MCF 10A (cell line): Measurements from ENCODE around the gene ANKHD1. TPM values are rescaled to one million over a fixed set of nuclear protein-coding genes. Genes with fewer than 3 reads are reported as not detected.
A peak's percentile ranks its signal among the peaks of the same experiment; 100 is the strongest.
"Not testable (repeated sequence)": the region's sequence is repeated elsewhere in the genome, so short reads cannot be mapped to it uniquely, and the experiment has no call there.

Source experiments
- BruUV-seq: library from RNA; stranded (reverse); fragments of 400-500 nt; replicated peaks from 2 replicates; lab custom pipeline; 2021; lab: Mats Ljungman, UMichigan
- CTCF ChIA-PET: fragments of 300-600 bp; sonication (Branson Sonifier 250); formaldehyde crosslinking; extraction: SDS; loops from one replicate; lab custom pipeline; 2021; ENCODE audit warnings: antibody characterized with exemption, inconsistent platforms; lab: Yijun Ruan, JAX
- POLR2A ChIA-PET: fragments of 300-600, 350-650 bp; sonication (Branson Sonifier 250); formaldehyde crosslinking; extraction: SDS; loops from one replicate; lab custom pipeline; 2020; ENCODE audit warnings: antibody characterized with exemption, inconsistent platforms; lab: Yijun Ruan, JAX
- DNase-seq: peaks from one replicate; pipeline ENCODE4 v3.0.0-alpha.2; 2018; ENCODE audit not compliant: unreplicated experiment
- H3K27ac Mint-ChIP-seq: one replicate; pipeline ENCODE4 v1.8.0; 2022; ENCODE audit warnings: mild to moderate bottlenecking, low read depth, mixed read lengths; ENCODE audit not compliant: unreplicated experiment
- H3K27me3 Mint-ChIP-seq: one replicate; pipeline ENCODE4 v1.8.0; 2022; ENCODE audit warnings: mixed read lengths; ENCODE audit not compliant: insufficient read depth, unreplicated experiment
- H3K36me3 Mint-ChIP-seq: one replicate; pipeline ENCODE4 v1.8.0; 2022; ENCODE audit warnings: mild to moderate bottlenecking, moderate library complexity, mixed read lengths; ENCODE audit not compliant: insufficient read depth, unreplicated experiment
- H3K4me1 Mint-ChIP-seq: one replicate; pipeline ENCODE4 v1.8.0; 2022; ENCODE audit warnings: mixed read lengths; ENCODE audit not compliant: insufficient read depth, unreplicated experiment
- H3K4me3 Mint-ChIP-seq: one replicate; pipeline ENCODE4 v1.8.0; 2022; ENCODE audit warnings: mild to moderate bottlenecking, moderate library complexity, mixed read lengths; ENCODE audit not compliant: unreplicated experiment
- H3K9me3 Mint-ChIP-seq: one replicate; pipeline ENCODE4 v1.8.0; 2022; ENCODE audit warnings: mixed read lengths; ENCODE audit not compliant: unreplicated experiment
- intact Hi-C: fragments of 100-400 bp; cut with micrococcal nuclease; formaldehyde crosslinking; loops from 2 replicates; pipeline ENCODE4 v1.14.1; 2022
- total RNA-seq: library from RNA; stranded (reverse); gene quantifications from 2 replicates; pipeline ENCODE4 v1.2.3, GENCODE V29; 2022
- TF ChIP-seq, protein P1 (sequence below): fragments of 200-600 bp; IDR thresholded peaks from one replicate; pipeline ENCODE4 v1.8.0; 2022; ENCODE audit warnings: antibody characterized with exemption, mild to moderate bottlenecking; ENCODE audit not compliant: unreplicated experiment

Gene ANKHD1
- total RNA-seq, 1 experiment from 2014 or later, result 146 TPM

DNA sequence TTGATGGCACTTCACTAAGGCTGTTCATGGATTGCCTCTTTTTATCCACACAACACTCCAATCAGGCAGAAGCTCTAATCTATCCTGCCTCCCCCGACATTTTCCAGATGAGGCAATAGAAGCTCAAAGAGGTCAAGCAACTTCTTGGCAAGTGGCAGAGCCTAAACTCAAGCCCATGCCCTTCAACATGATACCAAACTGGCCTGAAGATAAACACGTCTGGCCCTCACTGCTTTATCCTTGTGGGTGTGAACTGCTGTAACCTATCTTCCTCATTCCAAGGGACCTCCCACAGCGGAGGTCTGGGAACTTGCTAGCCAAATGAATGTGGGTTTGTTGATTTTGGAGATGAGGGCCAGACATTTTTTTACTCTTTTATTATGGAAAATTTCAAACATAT, 172.5 kb downstream of the ANKHD1 start:
- TF ChIP-seq, protein P1, sequence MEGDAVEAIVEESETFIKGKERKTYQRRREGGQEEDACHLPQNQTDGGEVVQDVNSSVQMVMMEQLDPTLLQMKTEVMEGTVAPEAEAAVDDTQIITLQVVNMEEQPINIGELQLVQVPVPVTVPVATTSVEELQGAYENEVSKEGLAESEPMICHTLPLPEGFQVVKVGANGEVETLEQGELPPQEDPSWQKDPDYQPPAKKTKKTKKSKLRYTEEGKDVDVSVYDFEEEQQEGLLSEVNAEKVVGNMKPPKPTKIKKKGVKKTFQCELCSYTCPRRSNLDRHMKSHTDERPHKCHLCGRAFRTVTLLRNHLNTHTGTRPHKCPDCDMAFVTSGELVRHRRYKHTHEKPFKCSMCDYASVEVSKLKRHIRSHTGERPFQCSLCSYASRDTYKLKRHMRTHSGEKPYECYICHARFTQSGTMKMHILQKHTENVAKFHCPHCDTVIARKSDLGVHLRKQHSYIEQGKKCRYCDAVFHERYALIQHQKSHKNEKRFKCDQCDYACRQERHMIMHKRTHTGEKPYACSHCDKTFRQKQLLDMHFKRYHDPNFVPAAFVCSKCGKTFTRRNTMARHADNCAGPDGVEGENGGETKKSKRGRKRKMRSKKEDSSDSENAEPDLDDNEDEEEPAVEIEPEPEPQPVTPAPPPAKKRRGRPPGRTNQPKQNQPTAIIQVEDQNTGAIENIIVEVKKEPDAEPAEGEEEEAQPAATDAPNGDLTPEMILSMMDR, result no peak
- no peak for DNase-seq
- Mint-ChIP-seq H3K27me3 (no peaks in the 10 kb centered on the region), H3K36me3 (no peaks in the 10 kb centered on the region), H3K9me3 (no peaks in the 10 kb centered on the region), H3K27ac (no peak overlapping the region), H3K4me1 (no peaks in the 10 kb centered on the region), H3K4me3 (no peak overlapping the region)
- CTCF ChIA-PET, result interaction anchor here (0.5 to 4.5 kb wide), 10 partner anchors 9 to 72 kb away, joined by 3 to 41 read pairs (median 6); partner anchors contain the start of genes APBB3 and SLC35A4
- BruUV-seq, result no TSS peak
- intact Hi-C loops, result no loop called here
- POLR2A ChIA-PET, result interaction anchor here (0.9 to 3.7 kb wide), 5 partner anchors 61 to 173 kb away, joined by 3 to 20 read pairs (median 4); partner anchors contain the start of genes HARS1, HARS2, IK and NDUFA2

- H3K36me3 Mint-ChIP-seq, result no peaks in the 10 kb centered on the region
- H3K9me3 Mint-ChIP-seq, result no peaks in the 10 kb centered on the region
- no peak overlapping the region for H3K27ac Mint-ChIP-seq
- intact Hi-C loops, result loop anchor here (1.0 kb wide), 5 partner anchors 60 to 145 kb away; partner anchors contain the start of genes HARS1, HARS2, TMCO6 and WDR55
- BruUV-seq, result no TSS peak
- ChIA-PET CTCF (interaction anchor here (0.7 to 4.5 kb wide), 17 partner anchors 10 to 211 kb away, joined by 3 to 41 read pairs (median 5); partner anchors contain the start of genes APBB3, HARS1, HARS2 and SLC35A4), POLR2A (interaction anchor here (0.9 to 3.7 kb wide), 6 partner anchors 17 to 89 kb away, joined by 3 to 20 read pairs (median 3); partner anchors contain the start of genes IK and NDUFA2)
- TF ChIP-seq, protein P1, result peak; percentile 82
- no peaks in the 10 kb centered on the region for H3K27me3 Mint-ChIP-seq
- DNase-seq, result peak; percentile 92
- no peaks in the 10 kb centered on the region for H3K4me1 Mint-ChIP-seq
- H3K4me3 Mint-ChIP-seq, result no peak overlapping the region
These were observed 173.7 kb downstream of the ANKHD1 start for GRCh38 chr5:140575309-140575708.

DNA sequence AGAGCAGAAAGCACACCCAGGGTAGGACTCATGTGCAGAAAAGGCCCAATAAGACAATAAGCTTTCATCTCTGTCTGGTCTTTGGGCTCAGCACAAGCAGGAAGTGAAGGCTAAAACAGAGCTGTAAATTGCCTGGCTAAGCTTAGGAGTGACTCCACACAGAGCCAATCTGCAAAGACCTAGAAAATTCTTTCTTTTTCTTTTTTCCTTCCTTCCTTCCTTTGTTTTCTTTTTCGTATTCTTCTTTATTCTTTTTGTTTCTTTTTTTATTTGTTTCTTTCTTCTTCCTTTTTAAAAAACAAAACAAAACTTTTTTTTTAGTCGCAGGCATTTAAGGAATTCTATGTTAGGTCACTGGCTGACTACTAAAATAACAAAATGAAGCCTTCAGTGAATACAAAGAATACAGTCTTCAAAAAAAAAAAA, 175.2 kb downstream of the ANKHD1 start:
- BruUV-seq, result no TSS peak
- ChIA-PET CTCF (interaction anchor here (0.6 to 4.5 kb wide), 11 partner anchors 11 to 120 kb away, joined by 3 to 41 read pairs (median 5); partner anchors contain the start of genes HARS1, HARS2, IK and NDUFA2), POLR2A (interaction anchor here (0.9 to 3.7 kb wide), 7 partner anchors 11 to 114 kb away, joined by 3 to 20 read pairs (median 4); partner anchors contain the start of genes CD14, HARS1, HARS2 and IK)
- Mint-ChIP-seq H3K4me1 (no peaks in the 10 kb centered on the region), H3K9me3 (no peaks in the 10 kb centered on the region), H3K27me3 (no peaks in the 10 kb centered on the region), H3K27ac (no peak overlapping the region), H3K4me3 (no peak overlapping the region), H3K36me3 (no peaks in the 10 kb centered on the region)
- TF ChIP-seq, protein P1, result no peak
- no peak for DNase-seq
- intact Hi-C loops, result no loop called here

DNA sequence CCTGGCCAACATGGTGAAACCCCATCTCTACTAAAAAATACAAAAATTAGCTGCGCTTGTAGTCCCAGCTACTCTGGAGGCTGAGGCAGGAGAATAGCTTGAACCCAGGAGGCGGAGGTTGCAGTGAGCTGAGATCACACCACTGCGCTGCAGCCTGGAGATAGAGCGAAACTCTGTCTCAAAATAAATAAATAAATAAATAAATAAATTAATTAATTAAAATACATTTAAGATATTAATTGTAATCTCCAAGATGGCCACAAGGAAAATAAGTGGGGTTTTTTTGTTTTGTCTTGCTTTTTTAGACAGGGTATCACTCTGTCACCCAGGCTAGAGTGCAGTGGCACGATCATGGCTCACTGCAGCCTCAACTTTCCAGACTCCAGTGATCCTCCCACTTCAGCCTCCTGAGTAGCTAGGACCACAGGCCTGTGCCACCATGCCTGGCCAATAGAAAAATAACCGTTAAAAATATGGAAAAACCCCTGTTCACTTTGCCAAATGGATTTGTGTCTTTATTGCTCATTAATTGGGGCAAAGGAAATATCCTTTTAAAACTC, 177.6 kb downstream of the ANKHD1 start:
- DNase-seq, H3K36me3 Mint-ChIP-seq, H3K27me3 Mint-ChIP-seq, BruUV-seq, intact Hi-C loops, H3K4me3 Mint-ChIP-seq, H3K9me3 Mint-ChIP-seq, H3K4me1 Mint-ChIP-seq, H3K27ac Mint-ChIP-seq: not testable (repeated sequence)
- ChIA-PET CTCF (interaction anchor here (0.9 to 2.2 kb wide), 6 partner anchors 8 to 56 kb away, joined by 3 to 9 read pairs (median 4); partner anchors contain the start of gene CD14), POLR2A (interaction anchor here (0.9 to 1.0 kb wide), 4 partner anchors 10 to 68 kb away, joined by 3 to 9 read pairs (median 4); partner anchors contain the start of genes IK, NDUFA2 and TMCO6)
